Smooth muscle cell (in vitro differentiated cells): ENCODE measurements around the gene SLC10A1. TPM values are rescaled to one million over a fixed set of nuclear protein-coding genes. Genes with fewer than 3 reads are reported as not detected.

Source experiments
- DNase-seq: peaks from one replicate; lab custom pipeline; 2025; ENCODE audit not compliant: unreplicated experiment; lab: John Stamatoyannopoulos, UW
- H2AFZ ChIP-seq: fragments of 200-600 bp; sonication (generic); 2 replicates; pipeline ENCODE4 v1.6.0; 2016; ENCODE audit warnings: antibody characterized with exemption, low read depth, mild to moderate bottlenecking
- H3F3A ChIP-seq: fragments of 200-600 bp; sonication (generic); 2 replicates; pipeline ENCODE4 v1.6.0; 2017; ENCODE audit warnings: antibody characterized with exemption, low read depth
- H3K27ac ChIP-seq: fragments of 200-600 bp; sonication (generic); 2 replicates; pipeline ENCODE4 v1.5.1; 2016; ENCODE audit warnings: low read depth, mild to moderate bottlenecking
- H3K27me3 ChIP-seq: fragments of 200-600 bp; sonication (generic); 2 replicates; pipeline ENCODE4 v1.6.1; 2016; ENCODE audit warnings: low read depth, mild to moderate bottlenecking
- H3K36me3 ChIP-seq: fragments of 200-600 bp; sonication (generic); 2 replicates; pipeline ENCODE4 v1.5.1; 2016; ENCODE audit warnings: low read depth
- H3K4me1 ChIP-seq: fragments of 200-600 bp; sonication (generic); 2 replicates; pipeline ENCODE4 v1.5.1; 2016; ENCODE audit warnings: low read depth
- H3K4me2 ChIP-seq: fragments of 200-600 bp; sonication (generic); 2 replicates; pipeline ENCODE4 v1.6.0; 2016; ENCODE audit warnings: mild to moderate bottlenecking
- H3K4me3 ChIP-seq: fragments of 200-600 bp; sonication (generic); 2 replicates; pipeline ENCODE4 v1.5.1; 2016; ENCODE audit warnings: mild to moderate bottlenecking
- H3K79me2 ChIP-seq: fragments of 200-600 bp; sonication (generic); 2 replicates; pipeline ENCODE4 v1.6.0; 2016; ENCODE audit warnings: low read depth, mild to moderate bottlenecking
- H3K9ac ChIP-seq: fragments of 200-600 bp; sonication (generic); 2 replicates; pipeline ENCODE4 v1.6.0; 2016; ENCODE audit warnings: low read depth
- H3K9me3 ChIP-seq: fragments of 200-600 bp; sonication (generic); replicated peaks from 2 replicates; pipeline ENCODE4 v1.5.1; 2016; ENCODE audit warnings: low read depth
- H4K20me1 ChIP-seq: fragments of 200-600 bp; sonication (generic); 2 replicates; pipeline ENCODE4 v1.6.0; 2016; ENCODE audit warnings: low read depth
- CTCF ChIP-seq: fragments of 200-600 bp; sonication (generic); IDR thresholded peaks from 2 replicates; pipeline ENCODE4 v1.5.1; 2017; ENCODE audit warnings: borderline replicate concordance, mild to moderate bottlenecking, antibody characterized with exemption; ENCODE audit not compliant: insufficient read depth, poor library complexity, severe bottlenecking
- WGBS: methylation state at CpG from one replicate; pipeline ENCODE4 v1.1.7; 2016; ENCODE audit warnings: low lambda C conversion rate; 5-methylcytosine and 5-hydroxymethylcytosine counted together
- polyA plus RNA-seq: library from polyadenylated mRNA; unstranded; fragments of >200 nt; fragmentation: Nextera tagmentation; extraction: Ambion mirVana; gene quantifications from 2 replicates; pipeline ENCODE4 v1.2.1, GENCODE V29; 2016
- total RNA-seq: library from RNA; depleted of rRNA; stranded (reverse); fragments of >200 nt; gene quantifications from 2 replicates; pipeline ENCODE4 v1.2.3, GENCODE V29; 2014

SLC10A1 gene
- total and polyA plus RNA-seq, 2 experiments from 2014 or later: 0.10 TPM; not detected in 1

GRCh38 chr14:69792887-69793421, 4.1 kb downstream of the SLC10A1 start:
- no peak overlapping the region for H3K9ac ChIP-seq

GRCh38 chr14:69789118-69789640, 7.9 kb downstream of the SLC10A1 start:
- Histone ChIP-seq H4K20me1 (no peaks in the 10 kb centered on the region), H3K4me2 (no peak overlapping the region), H3K36me3 (no peaks in the 10 kb centered on the region), H3K27ac (no peak overlapping the region), H3K79me2 (no peaks in the 10 kb centered on the region), H3K9me3 (no peaks in the 10 kb centered on the region), H3K4me3 (no peak overlapping the region), H3K27me3 (no peaks in the 10 kb centered on the region), H3K4me1 (no peaks in the 10 kb centered on the region), H3K9ac (no peak overlapping the region), H3F3A (no peaks in the 10 kb centered on the region), H2AFZ (no peak overlapping the region)
- no peak for DNase-seq
- TF ChIP-seq CTCF: no peak

More at GRCh38 chr14:69792887-69793421, 4.1 kb downstream of the SLC10A1 start:
- no peaks in the 10 kb centered on the region for H3F3A ChIP-seq
- no peak for DNase-seq
- H3K36me3 ChIP-seq: no peaks in the 10 kb centered on the region
- H3K4me3 ChIP-seq: no peak overlapping the region
- H3K4me1 ChIP-seq: no peaks in the 10 kb centered on the region
- no peaks in the 10 kb centered on the region for H4K20me1 ChIP-seq
- no peaks in the 10 kb centered on the region for H3K9me3 ChIP-seq
- no peaks in the 10 kb centered on the region for H3K27me3 ChIP-seq
- 93% methylated on average over 7 of the region's 7 CpGs for WGBS
- H3K27ac ChIP-seq: no peak overlapping the region
- H2AFZ ChIP-seq: no peak overlapping the region
- H3K79me2 ChIP-seq: no peaks in the 10 kb centered on the region
- no peak overlapping the region for H3K4me2 ChIP-seq
- no peak for TF ChIP-seq CTCF

- H3F3A ChIP-seq: no peaks in the 10 kb centered on the region
- no peaks in the 10 kb centered on the region for H3K36me3 ChIP-seq
- 96% methylated on average over 3 of the region's 3 CpGs for WGBS
- H2AFZ ChIP-seq: no peak overlapping the region
- no peaks in the 10 kb centered on the region for H3K9me3 ChIP-seq
- DNase-seq: no peak
- no peaks in the 10 kb centered on the region for H3K79me2 ChIP-seq
- no peaks in the 10 kb centered on the region for H4K20me1 ChIP-seq
- no peak overlapping the region for H3K4me3 ChIP-seq
- H3K4me1 ChIP-seq: no peaks in the 10 kb centered on the region
- TF ChIP-seq CTCF: no peak
- no peak overlapping the region for H3K4me2 ChIP-seq
- H3K9ac ChIP-seq: no peak overlapping the region
- no peaks in the 10 kb centered on the region for H3K27me3 ChIP-seq
- H3K27ac ChIP-seq: no peak overlapping the region
These were observed 10.4 kb downstream of the SLC10A1 start for GRCh38 chr14:69786603-69787002.

- H3K36me3 ChIP-seq: no peaks in the 10 kb centered on the region
- no peak overlapping the region for H3K4me2 ChIP-seq
- H3K27me3 ChIP-seq: no peaks in the 10 kb centered on the region
- H3F3A ChIP-seq: no peaks in the 10 kb centered on the region
- no peaks in the 10 kb centered on the region for H3K79me2 ChIP-seq
- H4K20me1 ChIP-seq: no peaks in the 10 kb centered on the region
- no peak overlapping the region for H2AFZ ChIP-seq
- H3K9me3 ChIP-seq: no peaks in the 10 kb centered on the region
- H3K4me1 ChIP-seq: no peaks in the 10 kb centered on the region
- no peak for TF ChIP-seq CTCF
- no peak overlapping the region for H3K9ac ChIP-seq
- DNase-seq: no peak
- H3K4me3 ChIP-seq: no peak overlapping the region
- 95% methylated on average over 1 of the region's 1 CpG for WGBS
- H3K27ac ChIP-seq: no peak overlapping the region
These were observed 12.1 kb downstream of the SLC10A1 start for GRCh38 chr14:69784942-69785341.
